Astrocyte (in vitro differentiated cells and primary cell): ENCODE results near the gene ZNF587.
"Not testable (repeated sequence)": the region's sequence is repeated elsewhere in the genome, so short reads cannot be mapped to it uniquely, and the experiment has no call there.

ENCODE experiments used
- EZH2 ChIP-seq: IDR thresholded peaks from 2 replicates; pipeline ENCODE4 v1.6.1; 2012; ENCODE audit warnings: mild to moderate bottlenecking, low read length, inconsistent platforms; ENCODE audit not compliant: insufficient read depth
- TF ChIP-seq, protein P1 (sequence below): IDR thresholded peaks from 2 replicates; pipeline ENCODE4 v1.5.1; 2011; ENCODE audit warnings: low read depth, mild to moderate bottlenecking, inconsistent platforms, low read length, moderate library complexity; ENCODE audit not compliant: insufficient read depth

GRCh38 chr19:57810410-57811295, 39.0 kb upstream of the ZNF587 start:
- TF ChIP-seq, protein P1, sequence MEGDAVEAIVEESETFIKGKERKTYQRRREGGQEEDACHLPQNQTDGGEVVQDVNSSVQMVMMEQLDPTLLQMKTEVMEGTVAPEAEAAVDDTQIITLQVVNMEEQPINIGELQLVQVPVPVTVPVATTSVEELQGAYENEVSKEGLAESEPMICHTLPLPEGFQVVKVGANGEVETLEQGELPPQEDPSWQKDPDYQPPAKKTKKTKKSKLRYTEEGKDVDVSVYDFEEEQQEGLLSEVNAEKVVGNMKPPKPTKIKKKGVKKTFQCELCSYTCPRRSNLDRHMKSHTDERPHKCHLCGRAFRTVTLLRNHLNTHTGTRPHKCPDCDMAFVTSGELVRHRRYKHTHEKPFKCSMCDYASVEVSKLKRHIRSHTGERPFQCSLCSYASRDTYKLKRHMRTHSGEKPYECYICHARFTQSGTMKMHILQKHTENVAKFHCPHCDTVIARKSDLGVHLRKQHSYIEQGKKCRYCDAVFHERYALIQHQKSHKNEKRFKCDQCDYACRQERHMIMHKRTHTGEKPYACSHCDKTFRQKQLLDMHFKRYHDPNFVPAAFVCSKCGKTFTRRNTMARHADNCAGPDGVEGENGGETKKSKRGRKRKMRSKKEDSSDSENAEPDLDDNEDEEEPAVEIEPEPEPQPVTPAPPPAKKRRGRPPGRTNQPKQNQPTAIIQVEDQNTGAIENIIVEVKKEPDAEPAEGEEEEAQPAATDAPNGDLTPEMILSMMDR, result not testable (repeated sequence)
- not testable (repeated sequence) for TF ChIP-seq EZH2
